Psoas muscle (tissue), 8 donors: ENCODE data around the gene FOXE3. TPM values are rescaled to one million over a fixed set of nuclear protein-coding genes. Genes with fewer than 3 reads are reported as not detected.
A peak's percentile ranks its signal among the peaks of the same experiment; 100 is the strongest.

ENCODE experiments used
- ATAC-seq, 4 donors: fragments of 200-7000 bp; cut with Tn5 transposase; one replicate each; pipeline ENCODE4 v1.9.1; 2020; ENCODE audit warnings: moderate library complexity in 3 of 4, mild to moderate bottlenecking in 2 of 4
- DNase-seq, 2 donors: peaks; one replicate each; pipeline ENCODE4 v3.0.0-alpha.2; 2020
- H3K27ac ChIP-seq: fragments of 200-600 bp; one replicate; pipeline ENCODE4 v1.8.0; 2022
- H3K27me3 ChIP-seq, 3 donors: fragments of 200-600 bp in 1 of 3; one replicate each; pipeline versions ENCODE4 v1.6.1 to v1.8.0; 2013 to 2022; ENCODE audit warnings: low read length in 2 of 3, mild to moderate bottlenecking in 2 of 3, moderate library complexity in 1 of 3; ENCODE audit not compliant: insufficient read depth in 3 of 3
- H3K36me3 ChIP-seq, 2 donors: fragments of 200-600 bp in 1 of 2; one replicate each; pipeline versions ENCODE4 v1.6.1 to v1.8.0; 2013 to 2022; ENCODE audit warnings: low read depth in 1 of 2, mild to moderate bottlenecking in 1 of 2, moderate library complexity in 1 of 2; ENCODE audit not compliant: insufficient read depth in 1 of 2
- H3K4me1 ChIP-seq: fragments of 200-600 bp; one replicate; pipeline ENCODE4 v1.8.0; 2022
- H3K4me3 ChIP-seq: fragments of 200-600 bp; one replicate; pipeline ENCODE4 v1.8.0; 2022; ENCODE audit warnings: mild to moderate bottlenecking
- H3K9me3 ChIP-seq: fragments of 200-600 bp; one replicate; pipeline ENCODE4 v1.8.0; 2022
- WGBS, 3 donors: extraction: QIAGEN DNeasy Blood & Tissue Kit; methylation state at CpG; one replicate each; pipeline versions ENCODE4 v1.1.6 to v1.1.7; 2013; 5-methylcytosine and 5-hydroxymethylcytosine counted together
- intact Hi-C, 2 donors: fragments of 100-400 bp; cut with DNase I; formaldehyde crosslinking; loops; one replicate each; pipeline versions ENCODE4 v1.11.0 to v1.14.2; 2022
- polyA plus RNA-seq, 3 donors: library from polyadenylated mRNA; stranded (reverse); fragments of 200-250 nt; gene quantifications; one replicate each; pipeline ENCODE4 v1.2.3, GENCODE V29; 2013
- total RNA-seq, 4 donors: library from RNA; stranded (reverse); fragmentation: NEBNext Ultra II Directional in 2 of 4; extraction: Animal tissue kit (Norgen Biotek cat#: 25700) in 2 of 4; gene quantifications; one replicate each; pipeline versions ENCODE4 v1.2.1 to v1.2.4, GENCODE V29; 2021 to 2023
- TF ChIP-seq, protein P1 (sequence below): fragments of 200-600 bp; IDR thresholded peaks from one replicate; pipeline ENCODE4 v1.8.0; 2022; ENCODE audit warnings: antibody characterized with exemption
- donor health status: healthy with polysubstance abuse.
- donor health status: DM: no; HTN: no; CAD: no; lungs with moderate emphysema.
- donor health status: Bipolar disorder and iron deficiency.
- donor health status: healthy.
- donor health status: DM: yes; HTN: yes; CAD: no.
- donor health status: DM: no; HTN: no; CAD: no.
- donor health status: DM: no; HTN: no; CAD: no.
- donor health status: DM: yes; HTN: yes; CAD: no.

Gene FOXE3
- total and polyA plus RNA-seq, 7 donors: 0.03 to 0.10 (median 0.08) TPM; not detected in 4

GRCh38 chr1:47442842-47443529 is 26.9 kb downstream of the FOXE3 start:
- 70 to 80% (median 78%) methylated on average over 9 of the region's 9 CpGs for WGBS, 3 donors
- intact Hi-C loops: no loop called here
- Histone ChIP-seq H3K27me3 (peaks cover 0 to 94% (median 66%) of the 10 kb centered on the region in 3 donors), H3K27ac (no peak overlapping the region), H3K4me3 (no peak overlapping the region), H3K4me1 (peaks cover 5% of the 10 kb centered on the region), H3K9me3 (no peaks in the 10 kb centered on the region), H3K36me3 (no peaks in the 10 kb centered on the region)
- ATAC-seq (no peak), DNase-seq (no peak)
- TF ChIP-seq, protein P1, sequence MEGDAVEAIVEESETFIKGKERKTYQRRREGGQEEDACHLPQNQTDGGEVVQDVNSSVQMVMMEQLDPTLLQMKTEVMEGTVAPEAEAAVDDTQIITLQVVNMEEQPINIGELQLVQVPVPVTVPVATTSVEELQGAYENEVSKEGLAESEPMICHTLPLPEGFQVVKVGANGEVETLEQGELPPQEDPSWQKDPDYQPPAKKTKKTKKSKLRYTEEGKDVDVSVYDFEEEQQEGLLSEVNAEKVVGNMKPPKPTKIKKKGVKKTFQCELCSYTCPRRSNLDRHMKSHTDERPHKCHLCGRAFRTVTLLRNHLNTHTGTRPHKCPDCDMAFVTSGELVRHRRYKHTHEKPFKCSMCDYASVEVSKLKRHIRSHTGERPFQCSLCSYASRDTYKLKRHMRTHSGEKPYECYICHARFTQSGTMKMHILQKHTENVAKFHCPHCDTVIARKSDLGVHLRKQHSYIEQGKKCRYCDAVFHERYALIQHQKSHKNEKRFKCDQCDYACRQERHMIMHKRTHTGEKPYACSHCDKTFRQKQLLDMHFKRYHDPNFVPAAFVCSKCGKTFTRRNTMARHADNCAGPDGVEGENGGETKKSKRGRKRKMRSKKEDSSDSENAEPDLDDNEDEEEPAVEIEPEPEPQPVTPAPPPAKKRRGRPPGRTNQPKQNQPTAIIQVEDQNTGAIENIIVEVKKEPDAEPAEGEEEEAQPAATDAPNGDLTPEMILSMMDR: no peak

- no peaks in the 10 kb centered on the region for H3K36me3 ChIP-seq
- intact Hi-C loops: no loop called here
- 28 to 34% (median 31%) methylated on average over 45 of the region's 45 CpGs for WGBS, 3 donors
- H3K4me3 ChIP-seq: no peak overlapping the region
- TF ChIP-seq, protein P1: no peak
- peaks cover 0 to 93% (median 65%) of the 10 kb centered on the region in 3 donors for H3K27me3 ChIP-seq
- no peak for DNase-seq
- H3K27ac ChIP-seq: no peak overlapping the region
- ATAC-seq: no peak
- H3K9me3 ChIP-seq: no peaks in the 10 kb centered on the region
- peaks cover 5% of the 10 kb centered on the region for H3K4me1 ChIP-seq
Measured at GRCh38 chr1:47443530-47444296, 27.6 kb downstream of the FOXE3 start.

- TF ChIP-seq, protein P1: no peak
- Histone ChIP-seq H3K36me3 (no peaks in the 10 kb centered on the region), H3K9me3 (no peaks in the 10 kb centered on the region), H3K27ac (no peak overlapping the region), H3K27me3 (peaks cover 0 to 93% (median 60%) of the 10 kb centered on the region in 3 donors), H3K4me1 (peaks cover 5% of the 10 kb centered on the region), H3K4me3 (peak overlapping the region; percentile 48)
- no peak for DNase-seq
- intact Hi-C loops: no loop called here
- whole genome bisulfite sequencing, 3 donors: 6 to 9% (median 7%) methylated on average over 15 of the region's 15 CpGs
- no peak for ATAC-seq
Measured at GRCh38 chr1:47444297-47444561, 28.1 kb downstream of the FOXE3 start.

GRCh38 chr1:47444562-47445465 is 28.7 kb downstream of the FOXE3 start:
- Histone ChIP-seq H3K4me3 (peak overlapping the region; percentile 48), H3K27me3 (peaks cover 0 to 93% (median 61%) of the 10 kb centered on the region in 3 donors), H3K4me1 (peaks cover 5% of the 10 kb centered on the region), H3K36me3 (no peaks in the 10 kb centered on the region), H3K9me3 (no peaks in the 10 kb centered on the region), H3K27ac (no peak overlapping the region)
- ATAC-seq (peak in 3 of 4 donors; percentile 15 to 67 (median 38)), DNase-seq (peak in 1 of 2 donors; percentile 58)
- TF ChIP-seq, protein P1: no peak
- 4 to 5% (median 4%) methylated on average over 69 to 73 of the region's 73 CpGs for WGBS, 3 donors
- intact Hi-C loops: no loop called here
